GM23248 (cell line): ENCODE results near the gene PRIMA1.

Source experiments
- EZH2 ChIP-seq: fragments of 200-600 bp; sonication (generic); IDR thresholded peaks from 2 replicates; pipeline ENCODE4 v1.6.1; 2018; ENCODE audit warnings: antibody characterized with exemption, mild to moderate bottlenecking; ENCODE audit not compliant: insufficient read depth, poor library complexity, severe bottlenecking
- EZH2phosphoT487 ChIP-seq: fragments of 200-600 bp; sonication (generic); IDR thresholded peaks from 2 replicates; pipeline ENCODE4 v1.6.1; 2018; ENCODE audit warnings: antibody characterized with exemption, moderate library complexity, mild to moderate bottlenecking, low read depth; ENCODE audit not compliant: insufficient read depth

- TF ChIP-seq EZH2phosphoT487, result no peak
- TF ChIP-seq EZH2, result no peak
Observed at GRCh38 chr14:93744876-93745275, 43.4 kb downstream of the PRIMA1 start.
